Epithelial cell of proximal tubule (primary cell): Measurements from ENCODE around the gene OR2T35. TPM values are rescaled to one million over a fixed set of nuclear protein-coding genes. Genes with fewer than 3 reads are reported as not detected.
A peak's percentile ranks its signal among the peaks of the same experiment; 100 is the strongest.

Experiments used
- DNase-seq: peaks from one replicate; pipeline ENCODE4 v3.0.0-alpha.2; 2011; ENCODE audit warnings: low read depth
- H3K4me3 ChIP-seq: 2 replicates; pipeline ENCODE4 v1.5.1; 2011; ENCODE audit warnings: low read depth, mild to moderate bottlenecking, low read length
- total RNA-seq: library from RNA; depleted of rRNA; stranded (reverse); fragments of >200 nt; gene quantifications from 2 replicates; pipeline ENCODE4 v1.2.3, GENCODE V29; 2015
- TF ChIP-seq, protein P1 (sequence below): conservative IDR thresholded peaks from 2 replicates; pipeline ENCODE4 v1.5.1; 2012; ENCODE audit warnings: low read depth, mild to moderate bottlenecking, low read length

Gene OR2T35
- total RNA-seq, 1 donor from 2014 or later = not detected

DNA sequence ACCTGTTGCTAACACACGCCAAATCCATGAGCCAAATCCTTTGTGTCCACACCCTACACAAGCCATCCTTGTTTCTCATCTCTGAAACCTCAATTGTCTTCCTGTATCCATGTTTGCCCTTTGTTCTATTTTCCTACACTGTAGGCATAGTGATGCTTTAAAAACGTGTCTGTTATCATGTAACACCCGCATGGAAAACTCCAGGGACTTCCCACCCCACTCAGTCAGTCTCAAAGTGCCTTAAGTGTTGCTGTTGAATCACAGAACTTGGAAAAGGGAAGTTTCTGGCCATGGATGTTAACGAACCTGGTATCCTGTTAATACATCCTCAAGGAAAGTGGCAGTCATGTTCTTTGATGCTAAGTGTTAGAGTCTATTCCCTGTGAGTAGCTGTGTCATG lies 19.9 kb downstream of the OR2T35 start:
- no peak overlapping the region for H3K4me3 ChIP-seq
- TF ChIP-seq, protein P1, sequence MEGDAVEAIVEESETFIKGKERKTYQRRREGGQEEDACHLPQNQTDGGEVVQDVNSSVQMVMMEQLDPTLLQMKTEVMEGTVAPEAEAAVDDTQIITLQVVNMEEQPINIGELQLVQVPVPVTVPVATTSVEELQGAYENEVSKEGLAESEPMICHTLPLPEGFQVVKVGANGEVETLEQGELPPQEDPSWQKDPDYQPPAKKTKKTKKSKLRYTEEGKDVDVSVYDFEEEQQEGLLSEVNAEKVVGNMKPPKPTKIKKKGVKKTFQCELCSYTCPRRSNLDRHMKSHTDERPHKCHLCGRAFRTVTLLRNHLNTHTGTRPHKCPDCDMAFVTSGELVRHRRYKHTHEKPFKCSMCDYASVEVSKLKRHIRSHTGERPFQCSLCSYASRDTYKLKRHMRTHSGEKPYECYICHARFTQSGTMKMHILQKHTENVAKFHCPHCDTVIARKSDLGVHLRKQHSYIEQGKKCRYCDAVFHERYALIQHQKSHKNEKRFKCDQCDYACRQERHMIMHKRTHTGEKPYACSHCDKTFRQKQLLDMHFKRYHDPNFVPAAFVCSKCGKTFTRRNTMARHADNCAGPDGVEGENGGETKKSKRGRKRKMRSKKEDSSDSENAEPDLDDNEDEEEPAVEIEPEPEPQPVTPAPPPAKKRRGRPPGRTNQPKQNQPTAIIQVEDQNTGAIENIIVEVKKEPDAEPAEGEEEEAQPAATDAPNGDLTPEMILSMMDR = no peak
- no peak for DNase-seq

DNA sequence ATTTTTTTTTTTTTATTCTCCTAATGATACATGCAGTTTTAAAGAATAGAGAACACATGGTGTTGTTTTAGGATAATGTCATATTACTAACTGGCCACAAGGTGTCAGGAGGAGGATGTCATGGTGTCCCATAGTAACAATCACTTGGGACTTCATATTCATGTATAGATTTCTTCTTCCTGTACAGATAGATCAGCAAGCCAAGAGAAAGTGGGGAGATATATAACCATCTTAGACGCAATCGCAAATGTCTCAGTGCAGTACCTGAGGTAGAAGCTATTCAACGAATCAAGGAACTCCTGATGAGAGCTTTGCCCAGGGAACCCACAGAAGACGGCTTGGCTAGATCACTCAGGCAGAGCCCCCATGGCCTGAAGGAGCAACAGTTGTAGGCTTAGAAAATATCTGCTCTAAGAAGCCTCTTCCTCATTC lies 22.5 kb downstream of the OR2T35 start:
- H3K4me3 ChIP-seq = no peak overlapping the region
- DNase-seq = no peak
- TF ChIP-seq, protein P1 = peak; percentile 70

DNA sequence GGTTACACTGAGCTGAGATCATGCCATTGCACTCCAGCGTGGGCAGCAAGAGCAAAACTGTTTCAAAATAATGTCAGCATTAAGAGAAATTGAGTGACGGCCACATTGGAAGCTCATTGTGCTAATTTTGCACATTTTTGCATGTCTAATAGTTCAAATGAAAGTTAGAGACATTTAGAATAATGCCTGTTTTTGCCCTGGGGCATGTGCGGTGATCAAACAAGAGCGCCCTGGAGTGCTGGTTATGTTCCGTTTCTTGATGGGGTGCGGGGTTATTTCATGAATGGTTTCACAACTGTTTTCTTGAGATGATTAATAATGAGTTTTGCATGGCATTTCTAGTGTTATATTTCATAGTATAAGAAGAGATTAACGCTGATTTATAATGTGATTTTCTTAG lies 23.3 kb downstream of the OR2T35 start:
- no peak overlapping the region for H3K4me3 ChIP-seq
- no peak for DNase-seq
- TF ChIP-seq, protein P1 = no peak

DNA sequence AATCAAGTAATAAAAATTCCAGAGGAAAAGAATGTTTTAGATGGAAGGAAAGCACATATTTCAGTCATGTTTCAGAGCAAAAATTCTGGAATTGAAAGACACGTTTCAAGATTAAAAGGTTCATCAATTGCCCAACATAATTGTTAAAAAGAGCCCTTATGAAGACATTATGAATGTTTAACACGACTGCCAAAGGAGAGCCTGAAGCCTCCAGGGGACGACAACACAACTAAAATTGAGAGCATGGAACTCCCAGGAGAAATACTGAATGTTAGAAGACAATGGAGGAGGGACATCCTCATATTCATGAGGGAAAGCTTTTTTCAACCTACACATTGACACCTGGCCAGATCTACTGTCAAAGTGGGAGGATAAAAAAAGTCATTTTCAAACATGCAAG lies 26.2 kb downstream of the OR2T35 start:
- TF ChIP-seq, protein P1 = peak; percentile 91
- H3K4me3 ChIP-seq = no peak overlapping the region
- DNase-seq = no peak

DNA sequence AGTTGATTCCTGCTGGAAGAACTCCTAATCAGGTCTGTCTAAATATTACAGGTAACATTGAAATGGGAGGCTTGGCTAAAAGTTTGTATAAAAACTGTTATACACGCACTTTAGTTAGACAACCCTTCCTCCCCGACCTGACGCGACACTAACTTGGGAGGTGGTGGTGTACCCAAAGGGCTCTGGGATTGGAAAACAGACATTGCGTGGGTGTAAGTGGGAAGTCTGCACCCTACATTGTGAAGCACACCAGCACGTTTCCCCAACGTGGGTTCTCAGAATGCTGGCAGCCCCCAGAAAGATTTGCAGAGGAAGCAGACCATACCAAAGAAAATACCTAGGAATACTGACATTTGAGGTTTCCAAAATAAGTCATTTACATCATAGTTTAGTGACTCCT lies 27.0 kb downstream of the OR2T35 start:
- DNase-seq = no peak
- TF ChIP-seq, protein P1 = no peak
- no peak overlapping the region for H3K4me3 ChIP-seq

DNA sequence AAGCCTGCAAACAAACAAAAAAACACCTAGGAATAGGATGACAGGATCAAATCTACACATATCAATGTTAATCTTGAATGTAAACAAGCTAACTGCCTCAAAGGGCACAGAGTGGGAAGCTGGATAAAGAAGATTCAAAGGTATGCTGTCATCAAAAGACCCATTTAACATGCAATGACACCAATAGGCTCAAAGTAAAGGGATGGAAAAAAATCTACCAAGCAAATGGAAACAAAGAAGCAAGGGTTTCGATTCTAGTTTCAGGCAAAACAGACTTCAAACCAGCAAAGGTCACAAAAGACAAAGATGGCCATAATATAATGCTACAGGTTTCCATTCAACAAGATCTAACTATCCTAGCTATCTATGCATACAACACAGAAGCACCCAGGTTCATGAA lies 31.3 kb downstream of the OR2T35 start:
- no peak for DNase-seq
- no peak overlapping the region for H3K4me3 ChIP-seq
- TF ChIP-seq, protein P1 = no peak

DNA sequence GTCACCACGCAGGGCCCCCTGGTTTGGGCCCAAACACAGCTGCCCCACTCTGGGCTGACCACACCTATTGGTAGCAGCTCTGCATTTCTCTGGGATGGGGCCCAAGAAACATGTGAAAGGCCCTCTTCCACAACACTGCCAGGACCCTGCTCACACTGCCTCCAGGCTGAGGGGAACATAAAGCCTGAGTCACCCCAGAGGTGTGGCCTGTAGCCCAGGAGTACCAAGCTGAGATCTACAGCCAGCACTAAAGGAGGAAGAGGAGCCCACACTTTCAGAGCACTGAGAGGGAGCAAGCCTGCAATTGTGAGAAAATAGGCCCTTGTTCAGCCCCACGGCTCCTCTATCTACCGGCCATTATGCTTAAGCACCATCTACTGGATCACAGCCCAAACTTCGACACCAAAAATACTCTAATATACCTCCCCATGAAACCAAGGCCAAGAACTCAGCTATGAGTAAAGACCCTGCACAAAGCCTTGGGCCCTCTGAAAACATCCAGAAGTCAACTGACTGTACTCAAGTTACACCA lies 33.1 kb downstream of the OR2T35 start:
- DNase-seq = no peak
- TF ChIP-seq, protein P1 = no peak

More for the DNA sequence above, 33.1 kb downstream of the OR2T35 start:
- H3K4me3 ChIP-seq = no peak overlapping the region
